Sigmoid colon (tissue), 4 donors: ENCODE measurements around the gene THUMPD1.

ENCODE experiments used
- CTCF ChIP-seq, 4 experiments: fragments of 450-650 bp in 3 of 4; fragments of 200-600 bp in 1 of 4; IDR thresholded peaks; one replicate each; pipeline ENCODE4 v1.5.1; 2016 to 2019; ENCODE audit warnings: antibody characterized with exemption in 4 of 4, mild to moderate bottlenecking in 3 of 4, moderate library complexity in 2 of 4
- EP300 ChIP-seq, 4 donors: sonication (generic); formaldehyde crosslinking; IDR thresholded peaks; one replicate each; pipeline ENCODE4 v1.6.1; 2017; ENCODE audit warnings: antibody characterized with exemption in 4 of 4

GRCh38 chr16:20774703-20775362, 33.2 kb upstream of the THUMPD1 start:
- TF ChIP-seq CTCF (IDR thresholded peaks at IDR 0.05), result peak in 1 of 4 experiments; percentile 18
- TF ChIP-seq EP300 (IDR thresholded peaks at IDR 0.05), result no peak
